Smooth muscle cell (in vitro differentiated cells): ENCODE results near the gene PLEKHH1. TPM values are rescaled to one million over a fixed set of nuclear protein-coding genes. Genes with fewer than 3 reads are reported as not detected.
A peak's percentile ranks its signal among the peaks of the same experiment; 100 is the strongest.

Experiments
- DNase-seq: peaks from one replicate; lab custom pipeline; 2025; ENCODE audit not compliant: unreplicated experiment; lab: John Stamatoyannopoulos, UW
- H2AFZ ChIP-seq: fragments of 200-600 bp; sonication (generic); 2 replicates; pipeline ENCODE4 v1.6.0; 2016; ENCODE audit warnings: antibody characterized with exemption, low read depth, mild to moderate bottlenecking
- H3F3A ChIP-seq: fragments of 200-600 bp; sonication (generic); 2 replicates; pipeline ENCODE4 v1.6.0; 2017; ENCODE audit warnings: antibody characterized with exemption, low read depth
- H3K27ac ChIP-seq: fragments of 200-600 bp; sonication (generic); 2 replicates; pipeline ENCODE4 v1.5.1; 2016; ENCODE audit warnings: low read depth, mild to moderate bottlenecking
- H3K27me3 ChIP-seq: fragments of 200-600 bp; sonication (generic); 2 replicates; pipeline ENCODE4 v1.6.1; 2016; ENCODE audit warnings: low read depth, mild to moderate bottlenecking
- H3K36me3 ChIP-seq: fragments of 200-600 bp; sonication (generic); 2 replicates; pipeline ENCODE4 v1.5.1; 2016; ENCODE audit warnings: low read depth
- H3K4me1 ChIP-seq: fragments of 200-600 bp; sonication (generic); 2 replicates; pipeline ENCODE4 v1.5.1; 2016; ENCODE audit warnings: low read depth
- H3K4me2 ChIP-seq: fragments of 200-600 bp; sonication (generic); 2 replicates; pipeline ENCODE4 v1.6.0; 2016; ENCODE audit warnings: mild to moderate bottlenecking
- H3K4me3 ChIP-seq: fragments of 200-600 bp; sonication (generic); 2 replicates; pipeline ENCODE4 v1.5.1; 2016; ENCODE audit warnings: mild to moderate bottlenecking
- H3K79me2 ChIP-seq: fragments of 200-600 bp; sonication (generic); 2 replicates; pipeline ENCODE4 v1.6.0; 2016; ENCODE audit warnings: low read depth, mild to moderate bottlenecking
- H3K9ac ChIP-seq: fragments of 200-600 bp; sonication (generic); 2 replicates; pipeline ENCODE4 v1.6.0; 2016; ENCODE audit warnings: low read depth
- H3K9me3 ChIP-seq: fragments of 200-600 bp; sonication (generic); replicated peaks from 2 replicates; pipeline ENCODE4 v1.5.1; 2016; ENCODE audit warnings: low read depth
- H4K20me1 ChIP-seq: fragments of 200-600 bp; sonication (generic); 2 replicates; pipeline ENCODE4 v1.6.0; 2016; ENCODE audit warnings: low read depth
- WGBS: methylation state at CpG from one replicate; pipeline ENCODE4 v1.1.7; 2016; ENCODE audit warnings: low lambda C conversion rate; 5-methylcytosine and 5-hydroxymethylcytosine counted together
- polyA plus RNA-seq: library from polyadenylated mRNA; unstranded; fragments of >200 nt; fragmentation: Nextera tagmentation; extraction: Ambion mirVana; gene quantifications from 2 replicates; pipeline ENCODE4 v1.2.1, GENCODE V29; 2016
- total RNA-seq: library from RNA; depleted of rRNA; stranded (reverse); fragments of >200 nt; gene quantifications from 2 replicates; pipeline ENCODE4 v1.2.3, GENCODE V29; 2014
- TF ChIP-seq, protein P1 (sequence below): fragments of 200-600 bp; sonication (generic); IDR thresholded peaks from 2 replicates; pipeline ENCODE4 v1.5.1; 2017; ENCODE audit warnings: borderline replicate concordance, mild to moderate bottlenecking, antibody characterized with exemption; ENCODE audit not compliant: insufficient read depth, poor library complexity, severe bottlenecking

Gene PLEKHH1
- total and polyA plus RNA-seq, 2 experiments from 2014 or later, result 0.88 to 12.1 TPM

DNA sequence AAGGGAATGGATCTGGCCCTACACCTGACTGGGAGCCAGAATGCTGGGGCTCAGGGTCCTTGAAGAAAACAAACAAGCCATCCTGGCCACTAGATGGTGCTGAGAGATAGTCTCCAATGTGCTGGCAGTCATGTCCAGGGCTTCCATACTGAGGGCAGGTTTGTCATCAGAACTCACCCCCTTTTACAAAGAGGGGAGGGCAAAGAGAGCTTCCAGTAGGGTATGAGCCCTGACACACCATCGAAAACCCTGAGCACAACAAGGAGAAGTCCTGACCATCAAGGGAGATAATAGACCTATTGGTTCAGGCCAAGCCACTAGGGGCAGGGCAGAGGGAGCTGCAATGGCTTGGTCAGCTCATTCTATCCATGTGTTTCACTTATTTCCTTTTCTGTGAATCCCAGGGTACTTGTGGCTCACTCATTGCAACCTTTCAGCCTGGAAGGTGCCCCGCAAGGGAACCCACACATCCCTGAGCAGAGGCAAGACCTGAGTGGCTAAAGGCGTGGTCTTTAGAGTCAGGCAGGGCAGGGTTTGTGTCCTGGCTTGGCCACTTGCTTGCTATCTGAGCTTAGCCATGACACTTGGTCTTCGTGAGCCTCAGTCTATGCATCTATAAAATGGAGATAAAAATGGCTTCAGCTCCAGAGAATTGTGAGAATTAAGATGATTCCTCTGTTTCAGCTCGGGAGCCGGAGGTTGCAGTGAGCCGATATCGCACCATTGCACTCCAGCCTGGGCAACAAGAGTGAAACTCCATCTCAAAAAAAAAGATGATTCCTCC is 6.2 kb upstream of the PLEKHH1 start:
- Histone ChIP-seq H4K20me1 (no peaks in the 10 kb centered on the region), H2AFZ (no peak overlapping the region), H3K36me3 (no peaks in the 10 kb centered on the region), H3K4me1 (no peaks in the 10 kb centered on the region), H3F3A (no peaks in the 10 kb centered on the region), H3K4me2 (no peak overlapping the region), H3K4me3 (no peak overlapping the region), H3K27me3 (peaks cover 8% of the 10 kb centered on the region), H3K79me2 (no peaks in the 10 kb centered on the region), H3K27ac (no peak overlapping the region), H3K9ac (no peak overlapping the region), H3K9me3 (no peaks in the 10 kb centered on the region)
- no peak for DNase-seq
- TF ChIP-seq, protein P1, sequence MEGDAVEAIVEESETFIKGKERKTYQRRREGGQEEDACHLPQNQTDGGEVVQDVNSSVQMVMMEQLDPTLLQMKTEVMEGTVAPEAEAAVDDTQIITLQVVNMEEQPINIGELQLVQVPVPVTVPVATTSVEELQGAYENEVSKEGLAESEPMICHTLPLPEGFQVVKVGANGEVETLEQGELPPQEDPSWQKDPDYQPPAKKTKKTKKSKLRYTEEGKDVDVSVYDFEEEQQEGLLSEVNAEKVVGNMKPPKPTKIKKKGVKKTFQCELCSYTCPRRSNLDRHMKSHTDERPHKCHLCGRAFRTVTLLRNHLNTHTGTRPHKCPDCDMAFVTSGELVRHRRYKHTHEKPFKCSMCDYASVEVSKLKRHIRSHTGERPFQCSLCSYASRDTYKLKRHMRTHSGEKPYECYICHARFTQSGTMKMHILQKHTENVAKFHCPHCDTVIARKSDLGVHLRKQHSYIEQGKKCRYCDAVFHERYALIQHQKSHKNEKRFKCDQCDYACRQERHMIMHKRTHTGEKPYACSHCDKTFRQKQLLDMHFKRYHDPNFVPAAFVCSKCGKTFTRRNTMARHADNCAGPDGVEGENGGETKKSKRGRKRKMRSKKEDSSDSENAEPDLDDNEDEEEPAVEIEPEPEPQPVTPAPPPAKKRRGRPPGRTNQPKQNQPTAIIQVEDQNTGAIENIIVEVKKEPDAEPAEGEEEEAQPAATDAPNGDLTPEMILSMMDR, result peak; percentile 49
- WGBS, result 80% methylated on average over 8 of the region's 8 CpGs

DNA sequence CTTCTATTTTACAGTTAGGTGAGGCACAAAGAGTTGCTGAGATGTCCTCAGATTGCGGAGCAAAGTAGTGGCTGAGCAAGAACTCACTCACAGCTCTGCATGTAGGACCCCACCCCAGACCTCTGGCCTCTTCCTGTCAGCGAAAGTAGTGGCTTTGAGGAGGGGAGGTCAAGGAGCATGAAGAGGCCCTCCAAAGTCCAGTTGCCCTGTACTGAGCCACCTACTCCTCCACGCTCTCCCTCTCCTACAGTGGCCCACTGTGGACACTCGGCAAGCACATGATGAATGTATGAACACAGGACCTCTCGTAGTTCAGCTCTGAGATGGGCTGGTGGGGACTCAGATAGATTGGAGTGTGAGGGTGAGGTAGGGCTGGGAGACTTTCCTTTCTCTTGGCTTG is 5.3 kb upstream of the PLEKHH1 start:
- no peak overlapping the region for H3K4me2 ChIP-seq
- no peak overlapping the region for H3K4me3 ChIP-seq
- H2AFZ ChIP-seq, result no peak overlapping the region
- 85% methylated on average over 5 of the region's 5 CpGs for WGBS
- no peaks in the 10 kb centered on the region for H3K36me3 ChIP-seq
- no peaks in the 10 kb centered on the region for H4K20me1 ChIP-seq
- H3K9ac ChIP-seq, result no peak overlapping the region
- no peak overlapping the region for H3K27ac ChIP-seq
- no peaks in the 10 kb centered on the region for H3K4me1 ChIP-seq
- H3K79me2 ChIP-seq, result no peaks in the 10 kb centered on the region
- no peaks in the 10 kb centered on the region for H3F3A ChIP-seq
- H3K9me3 ChIP-seq, result no peaks in the 10 kb centered on the region
- peaks cover 2% of the 10 kb centered on the region for H3K27me3 ChIP-seq
- TF ChIP-seq, protein P1, result no peak
- DNase-seq, result no peak

DNA sequence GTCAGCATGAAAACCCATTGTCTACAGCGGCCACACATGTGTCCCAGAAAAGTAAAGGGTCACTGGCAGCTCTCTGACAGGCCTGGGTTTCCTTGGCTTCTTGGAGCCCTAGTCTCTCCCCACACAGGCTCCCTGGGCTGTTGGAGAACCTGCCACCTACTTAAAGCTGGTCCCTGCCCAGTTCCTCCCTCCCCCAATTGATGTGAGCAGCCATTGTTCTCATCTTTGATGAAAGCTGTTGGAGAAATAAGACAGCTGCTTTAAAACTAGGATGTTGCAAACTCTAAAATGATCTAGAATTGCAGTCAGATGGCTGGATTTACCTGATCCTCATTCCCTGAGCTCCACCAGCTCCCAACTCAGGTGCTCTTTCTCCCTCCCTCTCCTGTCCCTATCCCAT is 4.8 kb upstream of the PLEKHH1 start:
- H3K4me3 ChIP-seq, result no peak overlapping the region
- H3K4me2 ChIP-seq, result no peak overlapping the region
- H3K9ac ChIP-seq, result no peak overlapping the region
- TF ChIP-seq, protein P1, result no peak
- no peaks in the 10 kb centered on the region for H3F3A ChIP-seq
- DNase-seq, result no peak
- no peaks in the 10 kb centered on the region for H3K36me3 ChIP-seq
- 93% methylated on average over 1 of the region's 1 CpG for WGBS
- H3K27ac ChIP-seq, result no peak overlapping the region
- no peaks in the 10 kb centered on the region for H4K20me1 ChIP-seq
- H3K4me1 ChIP-seq, result no peaks in the 10 kb centered on the region
- H3K27me3 ChIP-seq, result no peaks in the 10 kb centered on the region
- H2AFZ ChIP-seq, result no peak overlapping the region
- no peaks in the 10 kb centered on the region for H3K9me3 ChIP-seq
- H3K79me2 ChIP-seq, result no peaks in the 10 kb centered on the region
